HUES64 (cell line): ENCODE data around the gene TBC1D22A.

Experiments used
- H3K27ac ChIP-seq: 2 replicates; pipeline ENCODE4 v1.7.0; 2013; ENCODE audit warnings: low read depth, low read length, inconsistent platforms
- H3K27me3 ChIP-seq: 2 replicates; pipeline ENCODE4 v1.6.1; 2013; ENCODE audit warnings: mild to moderate bottlenecking, low read length; ENCODE audit not compliant: insufficient read depth
- H3K36me3 ChIP-seq: 2 replicates; pipeline ENCODE4 v1.6.1; 2013; ENCODE audit warnings: mild to moderate bottlenecking, low read length; ENCODE audit not compliant: insufficient read depth
- H3K4me1 ChIP-seq: 2 replicates; pipeline ENCODE4 v1.6.1; 2013; ENCODE audit warnings: mild to moderate bottlenecking, low read length, moderate library complexity; ENCODE audit not compliant: insufficient read depth
- H3K4me3 ChIP-seq: 2 replicates; pipeline ENCODE4 v1.5.1; 2013; ENCODE audit warnings: mild to moderate bottlenecking, low read length, moderate library complexity
- H3K9ac ChIP-seq: 2 replicates; pipeline ENCODE4 v1.6.1; 2013; ENCODE audit warnings: mild to moderate bottlenecking, low read depth, low read length
- H3K9me3 ChIP-seq: 2 replicates; pipeline ENCODE4 v1.6.1; 2013; ENCODE audit warnings: low read depth, low read length; ENCODE audit not compliant: insufficient read depth
- WGBS: fragments of 150-250, 120-280 bp; methylation state at CpG from one replicate; pipeline ENCODE4 v1.1.7; 2013; ENCODE audit warnings: missing lambda C conversion rate; 5-methylcytosine and 5-hydroxymethylcytosine counted together

TBC1D22A gene

GRCh38 chr22:46846832-46847355 is 84.4 kb downstream of the TBC1D22A start:
- Histone ChIP-seq H3K9ac (no peak overlapping the region), H3K9me3 (no peaks in the 10 kb centered on the region), H3K36me3 (0 out of 2 replicates have a peak, but pooled peaks cover 3% of the 10 kb centered on the region), H3K27ac (no peak overlapping the region), H3K4me3 (no peak overlapping the region), H3K27me3 (no peaks in the 10 kb centered on the region), H3K4me1 (peaks cover 4% of the 10 kb centered on the region; the same call in 1 of the 2 replicates)
- WGBS, result 95% methylated on average over 12 of the region's 12 CpGs

GRCh38 chr22:46848197-46848596 is 85.7 kb downstream of the TBC1D22A start:
- Histone ChIP-seq H3K27me3 (no peaks in the 10 kb centered on the region), H3K36me3 (0 out of 2 replicates have a peak, but pooled peaks cover 3% of the 10 kb centered on the region), H3K4me1 (peaks cover 4% of the 10 kb centered on the region; the same call in 1 of the 2 replicates), H3K4me3 (no peak overlapping the region), H3K9me3 (no peaks in the 10 kb centered on the region), H3K9ac (no peak overlapping the region), H3K27ac (no peak overlapping the region)
- 92% methylated on average over 11 of the region's 11 CpGs for WGBS

GRCh38 chr22:46849101-46849500 is 86.7 kb downstream of the TBC1D22A start:
- Histone ChIP-seq H3K9me3 (no peaks in the 10 kb centered on the region), H3K27ac (no peak overlapping the region), H3K36me3 (0 out of 2 replicates have a peak, but pooled peaks cover 3% of the 10 kb centered on the region), H3K4me3 (no peak overlapping the region), H3K27me3 (no peaks in the 10 kb centered on the region), H3K4me1 (peaks cover 4% of the 10 kb centered on the region; the same call in 1 of the 2 replicates), H3K9ac (no peak overlapping the region)
- 89% methylated on average over 6 of the region's 6 CpGs for WGBS

- H3K9ac ChIP-seq, result no peak overlapping the region
- H3K27ac ChIP-seq, result no peak overlapping the region
- H3K27me3 ChIP-seq, result no peaks in the 10 kb centered on the region
- no peak overlapping the region for H3K4me3 ChIP-seq
- no peaks in the 10 kb centered on the region for H3K9me3 ChIP-seq
- H3K36me3 ChIP-seq, result 0 out of 2 replicates have a peak, but pooled peaks cover 3% of the 10 kb centered on the region
- peaks cover 4% of the 10 kb centered on the region; the same call in 1 of the 2 replicates for H3K4me1 ChIP-seq
- 89% methylated on average over 6 of the region's 6 CpGs for WGBS
These were observed 87.5 kb downstream of the TBC1D22A start for GRCh38 chr22:46849951-46850350.

- Histone ChIP-seq H3K9ac (no peak overlapping the region), H3K4me3 (no peak overlapping the region), H3K27ac (no peak overlapping the region), H3K9me3 (no peaks in the 10 kb centered on the region), H3K27me3 (no peaks in the 10 kb centered on the region), H3K36me3 (0 out of 2 replicates have a peak, but pooled peaks cover 3% of the 10 kb centered on the region), H3K4me1 (no peaks in the 10 kb centered on the region)
- WGBS, result 96% methylated on average over 9 of the region's 9 CpGs
These were observed 88.9 kb downstream of the TBC1D22A start for GRCh38 chr22:46851311-46851710.

- WGBS, result 91% methylated on average over 9 of the region's 9 CpGs
- H3K9me3 ChIP-seq, result no peaks in the 10 kb centered on the region
These were observed 89.5 kb downstream of the TBC1D22A start for GRCh38 chr22:46851941-46852340.

GRCh38 chr22:46852771-46853170 is 90.3 kb downstream of the TBC1D22A start:
- WGBS, result 97% methylated on average over 14 of the region's 14 CpGs
- H3K4me3 ChIP-seq, result no peak overlapping the region
- H3K36me3 ChIP-seq, result 0 out of 2 replicates have a peak, but pooled peaks cover 3% of the 10 kb centered on the region
- H3K9me3 ChIP-seq, result no peaks in the 10 kb centered on the region
- no peaks in the 10 kb centered on the region for H3K4me1 ChIP-seq
- no peak overlapping the region for H3K27ac ChIP-seq
- no peaks in the 10 kb centered on the region for H3K27me3 ChIP-seq
- no peak overlapping the region for H3K9ac ChIP-seq

More at GRCh38 chr22:46851941-46852340, 89.5 kb downstream of the TBC1D22A start:
- no peak overlapping the region for H3K9ac ChIP-seq
- H3K4me3 ChIP-seq, result no peak overlapping the region
- no peaks in the 10 kb centered on the region for H3K27me3 ChIP-seq
- no peaks in the 10 kb centered on the region for H3K4me1 ChIP-seq
- 0 out of 2 replicates have a peak, but pooled peaks cover 3% of the 10 kb centered on the region for H3K36me3 ChIP-seq
- H3K27ac ChIP-seq, result no peak overlapping the region

- Histone ChIP-seq H3K9ac (no peak overlapping the region), H3K27me3 (no peaks in the 10 kb centered on the region), H3K4me3 (no peak overlapping the region), H3K4me1 (no peaks in the 10 kb centered on the region), H3K36me3 (0 out of 2 replicates have a peak, but pooled peaks cover 3% of the 10 kb centered on the region), H3K9me3 (no peaks in the 10 kb centered on the region), H3K27ac (no peak overlapping the region)
- WGBS, result 92% methylated on average over 16 of the region's 16 CpGs
These were observed 90.7 kb downstream of the TBC1D22A start for GRCh38 chr22:46853191-46853590.

- WGBS, result 86% methylated on average over 18 of the region's 18 CpGs
- Histone ChIP-seq H3K27ac (no peak overlapping the region), H3K9me3 (no peaks in the 10 kb centered on the region), H3K4me1 (no peaks in the 10 kb centered on the region), H3K27me3 (no peaks in the 10 kb centered on the region), H3K36me3 (0 out of 2 replicates have a peak, but pooled peaks cover 3% of the 10 kb centered on the region), H3K9ac (no peak overlapping the region), H3K4me3 (no peak overlapping the region)
These were observed 91.8 kb downstream of the TBC1D22A start for GRCh38 chr22:46854125-46854870.

- Histone ChIP-seq H3K36me3 (no peaks in the 10 kb centered on the region), H3K9me3 (no peaks in the 10 kb centered on the region), H3K4me3 (no peak overlapping the region), H3K27me3 (no peaks in the 10 kb centered on the region), H3K27ac (no peak overlapping the region), H3K4me1 (no peaks in the 10 kb centered on the region), H3K9ac (no peak overlapping the region)
- 98% methylated on average over 11 of the region's 12 CpGs for WGBS
These were observed 93.2 kb downstream of the TBC1D22A start for GRCh38 chr22:46855681-46856080.

- Histone ChIP-seq H3K4me1 (no peaks in the 10 kb centered on the region), H3K9ac (no peak overlapping the region), H3K27me3 (no peaks in the 10 kb centered on the region), H3K27ac (no peak overlapping the region), H3K36me3 (no peaks in the 10 kb centered on the region), H3K4me3 (no peak overlapping the region), H3K9me3 (no peaks in the 10 kb centered on the region)
- 95% methylated on average over 2 of the region's 3 CpGs for whole genome bisulfite sequencing
These were observed 94.2 kb downstream of the TBC1D22A start for GRCh38 chr22:46856661-46857060.
